Testis (tissue), 2 donors: ENCODE results near the gene ZNF236.
"Not testable (repeated sequence)": the region's sequence is repeated elsewhere in the genome, so short reads cannot be mapped to it uniquely, and the experiment has no call there.

ENCODE experiments used
- POLR2A ChIP-seq: fragments of 450-650 bp; IDR thresholded peaks from one replicate; pipeline ENCODE4 v1.6.1; 2017; ENCODE audit warnings: antibody characterized with exemption, mild to moderate bottlenecking, moderate library complexity
- TF ChIP-seq, protein P1 (sequence below), 3 experiments: fragments of 450-650 bp in 2 of 3; fragments of 200-600 bp in 1 of 3; sonication (generic) in 1 of 3; IDR thresholded peaks; one replicate each; pipeline ENCODE4 v1.5.1; 2016 to 2019; ENCODE audit warnings: antibody characterized with exemption in 3 of 3, mild to moderate bottlenecking in 2 of 3, moderate library complexity in 1 of 3

DNA sequence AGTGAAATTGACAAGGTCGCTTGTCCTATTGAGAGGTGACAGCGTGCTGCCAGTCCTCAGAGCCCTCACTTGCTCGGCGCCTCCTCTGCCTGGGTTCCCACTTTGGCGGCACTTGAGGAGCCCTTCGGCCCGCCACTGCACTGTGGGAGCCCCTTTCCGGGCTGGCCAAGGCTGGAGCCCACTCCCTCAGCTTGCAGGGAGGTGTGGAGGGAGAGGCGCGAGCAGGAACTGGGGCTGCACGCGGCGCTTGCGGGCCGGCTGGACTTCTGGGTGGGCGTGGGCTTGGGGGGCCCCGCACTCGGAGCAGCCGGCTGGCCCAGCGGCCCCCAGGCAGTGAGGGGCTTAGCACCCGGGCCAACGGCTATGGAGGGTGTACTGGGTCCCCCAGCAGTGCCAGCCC lies 45.3 kb upstream of the ZNF236 start:
- TF ChIP-seq, protein P1, sequence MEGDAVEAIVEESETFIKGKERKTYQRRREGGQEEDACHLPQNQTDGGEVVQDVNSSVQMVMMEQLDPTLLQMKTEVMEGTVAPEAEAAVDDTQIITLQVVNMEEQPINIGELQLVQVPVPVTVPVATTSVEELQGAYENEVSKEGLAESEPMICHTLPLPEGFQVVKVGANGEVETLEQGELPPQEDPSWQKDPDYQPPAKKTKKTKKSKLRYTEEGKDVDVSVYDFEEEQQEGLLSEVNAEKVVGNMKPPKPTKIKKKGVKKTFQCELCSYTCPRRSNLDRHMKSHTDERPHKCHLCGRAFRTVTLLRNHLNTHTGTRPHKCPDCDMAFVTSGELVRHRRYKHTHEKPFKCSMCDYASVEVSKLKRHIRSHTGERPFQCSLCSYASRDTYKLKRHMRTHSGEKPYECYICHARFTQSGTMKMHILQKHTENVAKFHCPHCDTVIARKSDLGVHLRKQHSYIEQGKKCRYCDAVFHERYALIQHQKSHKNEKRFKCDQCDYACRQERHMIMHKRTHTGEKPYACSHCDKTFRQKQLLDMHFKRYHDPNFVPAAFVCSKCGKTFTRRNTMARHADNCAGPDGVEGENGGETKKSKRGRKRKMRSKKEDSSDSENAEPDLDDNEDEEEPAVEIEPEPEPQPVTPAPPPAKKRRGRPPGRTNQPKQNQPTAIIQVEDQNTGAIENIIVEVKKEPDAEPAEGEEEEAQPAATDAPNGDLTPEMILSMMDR (IDR thresholded peaks at IDR 0.05), result not testable (repeated sequence)
- not testable (repeated sequence) for TF ChIP-seq POLR2A
